ENCODE results near the gene GPR78.
"Not testable (repeated sequence)": the region's sequence is repeated elsewhere in the genome, so short reads cannot be mapped to it uniquely, and the experiment has no call there.

Gene GPR78

DNA sequence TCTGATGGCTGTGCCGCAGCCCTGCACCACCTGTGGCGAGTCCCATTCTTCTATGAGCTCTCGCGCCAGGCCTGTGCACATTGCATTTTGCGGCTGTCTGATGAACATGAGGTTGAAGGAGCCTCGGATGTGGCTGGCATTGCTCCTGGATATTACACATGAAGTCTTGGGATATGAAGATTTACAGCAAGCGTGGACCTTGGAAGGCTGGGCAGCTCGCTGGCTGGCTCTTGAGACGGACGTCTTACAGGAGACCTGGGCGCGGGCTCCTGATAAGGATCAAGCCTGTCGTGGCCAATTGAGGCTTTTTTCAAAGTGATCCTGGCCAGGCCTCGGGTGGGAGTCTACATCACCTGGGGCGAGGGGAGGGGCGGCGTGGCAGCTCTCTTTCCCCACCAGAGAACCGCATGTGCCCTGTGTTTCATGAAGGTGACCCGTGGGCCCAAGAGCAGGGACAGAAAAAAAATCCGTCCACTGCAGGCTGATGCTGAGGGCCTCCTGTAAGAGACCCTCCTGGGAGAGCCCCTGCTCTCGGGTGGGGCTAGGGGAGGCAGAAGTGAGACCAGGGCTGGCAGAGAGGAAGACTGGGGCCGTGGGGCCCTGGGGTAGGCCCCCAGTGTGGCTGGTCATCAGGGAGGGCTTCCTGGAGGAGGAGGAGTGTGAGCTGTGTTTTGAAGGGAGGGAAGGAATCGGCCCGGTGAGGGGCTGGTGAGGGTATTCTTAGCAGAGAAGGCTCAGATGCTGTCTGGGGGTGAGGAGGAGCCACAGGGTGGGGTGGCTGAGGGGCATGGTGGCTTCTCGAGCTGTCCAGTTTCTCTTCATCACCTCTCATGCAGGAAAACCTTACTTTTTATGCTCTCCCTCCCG is 36.0 kb downstream of the GPR78 start:
- DNase-seq (ENCODE audit: low read depth in 2 of 2): no peak

DNA sequence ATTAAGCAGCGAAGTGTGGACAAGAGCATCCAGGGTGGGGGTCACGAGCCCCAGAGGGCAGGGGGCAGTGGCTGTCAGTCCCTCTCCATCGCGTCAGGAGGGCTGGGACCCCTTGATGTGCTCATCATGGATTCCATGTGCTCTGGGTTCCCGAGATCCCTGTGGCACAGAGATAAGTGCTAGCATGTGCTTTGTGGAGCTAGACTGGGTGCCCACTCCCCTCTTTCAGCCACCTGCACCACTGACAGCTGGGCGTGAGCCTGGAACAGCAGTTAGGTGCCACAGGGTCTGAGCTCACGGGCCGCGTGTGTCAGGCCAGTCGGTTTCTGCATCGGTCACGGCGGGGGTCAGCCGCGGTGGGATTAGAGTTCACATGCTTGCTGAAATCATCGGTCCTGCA is 36.6 kb downstream of the GPR78 start:
- no peak for DNase-seq (ENCODE audit: low read depth in 2 of 2)

DNA sequence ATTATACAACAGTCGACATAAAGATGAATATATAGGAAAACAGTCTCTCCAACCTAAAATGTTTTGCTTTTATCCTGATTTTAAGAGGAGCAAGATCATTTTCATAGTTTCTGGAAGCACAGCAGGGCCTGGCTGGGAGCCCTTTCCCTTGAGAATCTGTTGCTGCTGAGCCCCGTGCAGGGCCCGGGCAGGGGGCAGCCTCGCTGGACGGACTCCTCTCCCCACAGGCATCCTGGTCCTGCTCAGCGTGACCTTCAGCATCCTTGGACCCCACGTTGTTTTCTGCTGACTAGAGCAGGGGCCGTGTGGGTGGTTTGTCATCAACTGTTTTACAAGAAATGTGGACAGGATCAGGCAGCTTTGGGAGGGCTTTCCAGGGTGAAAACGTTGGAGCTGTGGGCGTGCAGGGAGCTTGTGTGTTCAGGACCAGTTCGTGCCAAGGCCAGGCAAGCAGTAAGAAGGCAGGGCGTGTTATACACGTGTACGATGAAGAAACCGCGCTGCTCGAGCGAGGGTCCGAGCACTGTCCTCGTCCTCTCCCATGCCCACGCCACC is 37.4 kb downstream of the GPR78 start:
- no peak for DNase-seq (ENCODE audit: low read depth in 2 of 2)

DNA sequence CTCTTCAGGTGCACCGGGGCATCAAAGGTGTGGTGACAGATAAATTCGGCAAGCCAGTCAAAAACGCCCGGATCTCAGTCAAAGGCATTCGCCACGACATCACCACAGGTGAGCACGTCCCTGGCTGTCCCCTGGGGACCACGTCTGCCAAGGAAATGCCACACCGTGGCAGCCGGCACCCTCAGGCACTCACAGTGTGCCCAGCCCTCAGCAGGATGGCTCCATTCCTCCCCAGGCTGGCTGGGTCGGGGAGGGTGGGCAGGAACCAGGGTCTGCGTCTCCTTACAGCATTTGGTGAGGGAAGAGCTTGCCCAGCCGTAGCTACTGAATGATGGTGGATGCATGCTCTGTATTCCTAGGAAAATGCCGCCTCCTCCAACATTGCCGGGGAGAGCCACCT is 38.2 kb downstream of the GPR78 start:
- DNase-seq (ENCODE audit: low read depth in 2 of 2): no peak

DNA sequence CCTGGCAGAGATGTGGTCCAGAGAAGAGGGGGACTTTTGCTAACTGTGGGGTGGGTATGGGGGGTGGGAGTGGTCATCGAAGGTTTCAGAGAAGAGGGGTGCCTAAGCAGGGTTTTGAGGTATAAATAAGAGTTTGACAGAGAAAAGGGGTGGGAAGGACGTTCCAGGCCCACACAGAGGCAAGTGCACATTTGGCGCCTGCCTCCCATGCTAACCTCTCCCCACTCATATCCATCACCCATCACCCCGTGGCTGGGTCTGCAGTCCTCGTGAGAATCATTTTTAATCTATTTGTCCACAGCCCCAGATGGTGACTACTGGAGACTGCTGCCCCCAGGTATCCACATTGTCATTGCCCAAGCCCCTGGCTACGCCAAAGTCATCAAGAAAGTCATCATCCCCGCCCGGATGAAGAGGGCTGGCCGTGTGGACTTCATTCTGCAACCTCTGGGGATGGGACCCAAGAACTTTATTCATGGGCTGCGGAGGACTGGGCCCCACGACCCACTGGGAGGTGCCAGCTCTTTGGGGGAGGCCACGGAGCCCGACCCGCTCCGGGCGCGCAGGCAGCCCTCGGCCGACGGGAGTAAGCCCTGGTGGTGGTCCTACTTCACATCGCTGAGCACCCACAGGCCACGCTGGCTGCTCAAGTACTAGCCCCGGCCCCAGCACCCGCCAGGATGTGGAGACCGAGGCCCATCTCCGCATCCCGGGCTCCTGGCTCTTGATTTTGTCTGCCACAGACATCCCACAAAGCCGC is 38.9 kb downstream of the GPR78 start:
- no peak for DNase-seq (ENCODE audit: low read depth in 2 of 2)

DNA sequence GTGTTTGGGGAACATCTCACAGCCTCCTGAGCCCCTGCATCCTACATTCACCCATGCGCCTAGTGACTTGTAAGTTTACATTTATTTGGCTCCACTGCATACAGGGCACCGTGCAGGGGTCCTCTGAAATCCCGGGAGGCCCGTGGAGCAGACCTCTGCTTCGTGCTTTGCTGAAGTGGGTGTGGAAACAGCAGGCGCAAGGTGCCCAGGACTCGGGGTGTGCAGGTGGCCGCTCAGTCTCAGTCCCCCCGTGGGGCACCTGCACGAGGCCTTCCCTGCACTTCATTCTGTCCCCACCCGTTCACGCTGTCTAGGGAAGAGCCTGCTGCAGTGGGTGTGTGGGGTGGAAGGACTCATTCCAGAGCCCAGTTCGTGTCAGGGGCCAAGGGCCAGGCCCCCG is 40.9 kb downstream of the GPR78 start:
- DNase-seq (ENCODE audit: low read depth in 2 of 2): not testable (repeated sequence)

DNA sequence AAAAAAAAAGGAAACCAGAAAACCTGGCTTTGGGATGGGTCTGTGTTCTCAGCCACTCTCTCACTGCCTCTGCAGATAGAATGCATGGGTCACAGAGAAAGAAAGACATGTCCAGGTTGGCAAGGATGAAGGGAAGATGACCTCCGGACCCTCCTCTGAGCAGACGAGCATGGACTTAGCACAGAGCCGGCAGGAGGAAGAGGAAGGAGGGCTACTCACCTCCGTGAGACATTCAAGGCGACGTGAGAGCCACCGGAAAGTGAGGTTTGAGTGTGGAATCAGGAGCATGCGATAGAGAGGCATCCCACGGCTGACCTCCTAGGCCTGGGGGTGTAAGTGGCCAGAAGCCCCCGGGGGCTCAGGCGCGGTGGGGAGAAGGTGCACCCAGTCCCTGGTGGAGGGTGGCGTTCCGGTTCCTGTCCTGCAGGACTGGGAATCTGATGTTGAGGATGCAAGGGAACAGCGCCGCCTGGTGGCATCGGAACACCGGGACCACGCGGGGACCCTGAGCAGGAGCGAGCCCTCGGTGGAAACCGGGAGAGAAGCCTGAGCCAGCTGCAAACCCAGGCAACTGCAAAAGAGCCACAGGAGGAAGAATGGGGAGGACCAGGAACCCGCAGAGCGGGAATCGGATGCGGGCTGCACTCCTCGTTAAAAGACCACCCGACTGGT is 44.5 kb downstream of the GPR78 start:
- not testable (repeated sequence) for DNase-seq (ENCODE audit: low read depth in 2 of 2)

DNA sequence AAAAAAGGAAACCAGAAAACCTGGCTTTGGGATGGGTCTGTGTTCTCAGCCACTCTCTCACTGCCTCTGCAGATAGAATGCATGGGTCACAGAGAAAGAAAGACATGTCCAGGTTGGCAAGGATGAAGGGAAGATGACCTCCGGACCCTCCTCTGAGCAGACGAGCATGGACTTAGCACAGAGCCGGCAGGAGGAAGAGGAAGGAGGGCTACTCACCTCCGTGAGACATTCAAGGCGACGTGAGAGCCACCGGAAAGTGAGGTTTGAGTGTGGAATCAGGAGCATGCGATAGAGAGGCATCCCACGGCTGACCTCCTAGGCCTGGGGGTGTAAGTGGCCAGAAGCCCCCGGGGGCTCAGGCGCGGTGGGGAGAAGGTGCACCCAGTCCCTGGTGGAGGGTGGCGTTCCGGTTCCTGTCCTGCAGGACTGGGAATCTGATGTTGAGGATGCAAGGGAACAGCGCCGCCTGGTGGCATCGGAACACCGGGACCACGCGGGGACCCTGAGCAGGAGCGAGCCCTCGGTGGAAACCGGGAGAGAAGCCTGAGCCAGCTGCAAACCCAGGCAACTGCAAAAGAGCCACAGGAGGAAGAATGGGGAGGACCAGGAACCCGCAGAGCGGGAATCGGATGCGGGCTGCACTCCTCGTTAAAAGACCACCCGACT is 50.2 kb downstream of the GPR78 start:
- not testable (repeated sequence) for DNase-seq (ENCODE audit: low read depth in 2 of 2)

DNA sequence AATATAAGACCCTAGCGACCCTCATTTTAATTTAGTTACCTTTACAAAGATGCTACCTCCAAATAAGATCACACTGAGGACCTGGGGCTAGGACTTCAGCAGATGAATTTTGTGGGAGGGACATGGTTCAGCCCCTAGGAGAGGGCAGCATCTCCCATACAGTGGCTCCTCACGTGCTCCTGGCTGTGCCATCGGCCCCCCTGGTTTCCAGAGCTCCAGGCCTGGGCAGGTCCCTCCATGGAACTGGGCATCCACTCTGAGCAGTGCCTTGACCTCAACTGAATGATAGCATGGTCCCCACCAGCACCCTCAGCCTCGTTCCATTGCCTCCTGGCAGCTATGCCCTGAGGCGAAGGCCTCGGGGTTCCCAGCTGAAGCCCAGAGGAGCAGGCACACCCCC is 51.7 kb downstream of the GPR78 start:
- not testable (repeated sequence) for DNase-seq (ENCODE audit: low read depth in 2 of 2)

DNA sequence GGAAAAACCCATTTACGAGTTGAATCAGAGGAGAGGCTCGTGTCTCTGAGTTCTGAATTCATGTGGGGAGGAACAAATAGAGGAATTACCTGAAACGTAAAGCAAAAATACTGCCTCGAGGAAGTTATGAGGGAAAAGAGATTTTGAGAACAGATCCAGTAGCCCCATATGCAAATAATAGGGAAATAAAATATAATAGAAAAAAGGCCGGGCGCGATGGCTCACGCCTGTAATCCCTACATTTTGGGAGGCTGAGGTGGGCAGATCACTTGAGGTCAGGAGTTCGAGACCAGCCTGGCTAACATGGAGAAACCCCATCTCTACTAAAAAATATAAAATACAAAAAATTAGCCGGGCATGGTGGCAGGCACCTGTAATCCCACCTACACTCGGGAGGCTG is 54.6 kb downstream of the GPR78 start:
- not testable (repeated sequence) for DNase-seq (ENCODE audit: low read depth in 2 of 2)

DNA sequence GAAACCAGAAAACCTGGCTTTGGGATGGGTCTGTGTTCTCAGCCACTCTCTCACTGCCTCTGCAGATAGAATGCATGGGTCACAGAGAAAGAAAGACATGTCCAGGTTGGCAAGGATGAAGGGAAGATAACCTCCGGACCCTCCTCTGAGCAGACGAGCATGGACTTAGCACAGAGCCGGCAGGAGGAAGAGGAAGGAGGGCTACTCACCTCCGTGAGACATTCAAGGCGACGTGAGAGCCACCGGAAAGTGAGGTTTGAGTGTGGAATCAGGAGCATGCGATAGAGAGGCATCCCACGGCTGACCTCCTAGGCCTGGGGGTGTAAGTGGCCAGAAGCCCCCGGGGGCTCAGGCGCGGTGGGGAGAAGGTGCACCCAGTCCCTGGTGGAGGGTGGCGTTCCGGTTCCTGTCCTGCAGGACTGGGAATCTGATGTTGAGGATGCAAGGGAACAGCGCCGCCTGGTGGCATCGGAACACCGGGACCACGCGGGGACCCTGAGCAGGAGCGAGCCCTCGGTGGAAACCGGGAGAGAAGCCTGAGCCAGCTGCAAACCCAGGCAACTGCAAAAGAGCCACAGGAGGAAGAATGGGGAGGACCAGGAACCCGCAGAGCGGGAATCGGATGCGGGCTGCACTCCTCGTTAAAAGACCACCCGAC is 55.8 kb downstream of the GPR78 start:
- not testable (repeated sequence) for DNase-seq (ENCODE audit: low read depth in 2 of 2)
